ENCODE measurements around the gene CCIN. TPM values are rescaled to one million over a fixed set of nuclear protein-coding genes. Genes with fewer than 3 reads are reported as not detected.

The CCIN gene
- total RNA-seq, 2 donors from 2014 or later, result 0.18 to 0.35 TPM

DNA sequence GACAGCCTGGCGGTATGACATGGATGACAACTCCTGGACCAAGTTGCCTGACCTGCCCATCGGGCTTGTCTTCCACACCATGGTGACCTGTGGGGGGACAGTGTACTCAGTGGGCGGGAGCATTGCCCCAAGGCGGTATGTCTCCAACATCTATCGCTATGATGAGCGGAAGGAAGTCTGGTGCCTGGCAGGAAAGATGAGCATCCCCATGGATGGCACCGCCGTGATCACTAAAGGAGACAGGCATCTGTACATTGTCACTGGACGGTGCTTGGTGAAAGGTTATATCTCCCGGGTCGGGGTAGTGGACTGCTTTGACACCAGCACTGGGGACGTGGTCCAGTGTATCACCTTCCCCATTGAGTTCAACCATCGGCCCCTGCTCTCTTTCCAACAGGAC, 1.3 kb downstream of the CCIN start:
- no peaks in the 10 kb centered on the region for H3K27me3 ChIP-seq (ENCODE audit: control insufficient read depth, insufficient read depth, low read length, poor library complexity, severe bottlenecking)
- H3K4me3 Mint-ChIP-seq, result no peak overlapping the region
- WGBS, 2 experiments (ENCODE audit: insufficient coverage in 1 of 2, insufficient read length in 1 of 2), result 94 to 99% methylated on average over 10 to 13 of the region's 13 CpGs
- no peak overlapping the region for H3K27ac ChIP-seq (ENCODE audit: low read depth, low read length)
- DNase-seq, result no peak
- no peaks in the 10 kb centered on the region for H3K36me3 Mint-ChIP-seq (ENCODE audit: low read depth)
- H3K9me3 ChIP-seq (ENCODE audit: control insufficient read depth, low read length), result no peaks in the 10 kb centered on the region
- peaks cover 6% of the 10 kb centered on the region for H3K4me1 Mint-ChIP-seq
- H3K36me3 ChIP-seq (ENCODE audit: control insufficient read depth, insufficient read depth, low read length), result no peaks in the 10 kb centered on the region
- TF ChIP-seq, protein P1, sequence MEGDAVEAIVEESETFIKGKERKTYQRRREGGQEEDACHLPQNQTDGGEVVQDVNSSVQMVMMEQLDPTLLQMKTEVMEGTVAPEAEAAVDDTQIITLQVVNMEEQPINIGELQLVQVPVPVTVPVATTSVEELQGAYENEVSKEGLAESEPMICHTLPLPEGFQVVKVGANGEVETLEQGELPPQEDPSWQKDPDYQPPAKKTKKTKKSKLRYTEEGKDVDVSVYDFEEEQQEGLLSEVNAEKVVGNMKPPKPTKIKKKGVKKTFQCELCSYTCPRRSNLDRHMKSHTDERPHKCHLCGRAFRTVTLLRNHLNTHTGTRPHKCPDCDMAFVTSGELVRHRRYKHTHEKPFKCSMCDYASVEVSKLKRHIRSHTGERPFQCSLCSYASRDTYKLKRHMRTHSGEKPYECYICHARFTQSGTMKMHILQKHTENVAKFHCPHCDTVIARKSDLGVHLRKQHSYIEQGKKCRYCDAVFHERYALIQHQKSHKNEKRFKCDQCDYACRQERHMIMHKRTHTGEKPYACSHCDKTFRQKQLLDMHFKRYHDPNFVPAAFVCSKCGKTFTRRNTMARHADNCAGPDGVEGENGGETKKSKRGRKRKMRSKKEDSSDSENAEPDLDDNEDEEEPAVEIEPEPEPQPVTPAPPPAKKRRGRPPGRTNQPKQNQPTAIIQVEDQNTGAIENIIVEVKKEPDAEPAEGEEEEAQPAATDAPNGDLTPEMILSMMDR (conservative IDR thresholded peaks at IDR 0.05), result no peak
- no peaks in the 10 kb centered on the region for H3K9me3 Mint-ChIP-seq
- H3K27ac Mint-ChIP-seq, result no peak overlapping the region
- peaks cover 16% of the 10 kb centered on the region for H3K27me3 Mint-ChIP-seq (ENCODE audit: insufficient read depth)
- no peaks in the 10 kb centered on the region for H3K4me1 ChIP-seq (ENCODE audit: control insufficient read depth, insufficient read depth, low read length)
- no peak overlapping the region for H3K4me3 ChIP-seq (ENCODE audit: low read length)
- no peak overlapping the region for H3K9ac ChIP-seq (ENCODE audit: extremely low read depth, low read length, poor library complexity, severe bottlenecking)

DNA sequence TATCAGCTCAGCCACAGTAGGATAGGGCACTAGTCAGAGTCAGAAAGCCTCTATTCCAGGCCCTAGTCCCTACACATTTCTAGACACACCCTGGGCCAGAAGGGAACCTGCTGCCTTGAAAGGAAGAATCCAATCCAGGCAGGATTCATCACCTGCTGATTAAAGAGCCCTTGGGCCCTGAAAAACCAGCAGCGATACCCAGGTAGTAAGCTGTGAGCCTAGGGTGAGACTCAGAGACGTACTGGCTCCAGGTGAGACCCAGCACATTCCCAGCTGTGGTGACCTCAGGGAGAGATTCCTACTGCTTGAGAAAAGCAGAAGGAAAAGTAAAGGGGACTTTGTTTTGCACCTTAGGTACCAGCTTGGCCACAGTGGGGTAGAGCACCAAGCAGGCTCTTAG, 4.7 kb downstream of the CCIN start:
- H3K36me3 Mint-ChIP-seq (ENCODE audit: low read depth), result no peaks in the 10 kb centered on the region
- H3K27ac Mint-ChIP-seq, result no peak overlapping the region
- peaks cover 10% of the 10 kb centered on the region for H3K9me3 ChIP-seq (ENCODE audit: control insufficient read depth, low read length)
- H3K27ac ChIP-seq (ENCODE audit: low read depth, low read length), result no peak overlapping the region
- H3K27me3 ChIP-seq (ENCODE audit: control insufficient read depth, insufficient read depth, low read length, poor library complexity, severe bottlenecking), result no peaks in the 10 kb centered on the region
- no peak overlapping the region for H3K4me3 Mint-ChIP-seq
- H3K4me1 Mint-ChIP-seq, result peaks cover 4% of the 10 kb centered on the region
- 93 to 97% methylated on average over 2 of the region's 2 CpGs for WGBS, 2 experiments (ENCODE audit: insufficient coverage in 1 of 2, insufficient read length in 1 of 2)
- no peak overlapping the region for H3K9ac ChIP-seq (ENCODE audit: extremely low read depth, low read length, poor library complexity, severe bottlenecking)
- H3K9me3 Mint-ChIP-seq, result peaks cover 14% of the 10 kb centered on the region
- no peak for DNase-seq
- H3K27me3 Mint-ChIP-seq (ENCODE audit: insufficient read depth), result peaks cover 11% of the 10 kb centered on the region
- H3K4me3 ChIP-seq (ENCODE audit: low read length), result no peak overlapping the region
- no peaks in the 10 kb centered on the region for H3K36me3 ChIP-seq (ENCODE audit: control insufficient read depth, insufficient read depth, low read length)
- no peaks in the 10 kb centered on the region for H3K4me1 ChIP-seq (ENCODE audit: control insufficient read depth, insufficient read depth, low read length)
- TF ChIP-seq, protein P1 (conservative IDR thresholded peaks at IDR 0.05), result no peak

DNA sequence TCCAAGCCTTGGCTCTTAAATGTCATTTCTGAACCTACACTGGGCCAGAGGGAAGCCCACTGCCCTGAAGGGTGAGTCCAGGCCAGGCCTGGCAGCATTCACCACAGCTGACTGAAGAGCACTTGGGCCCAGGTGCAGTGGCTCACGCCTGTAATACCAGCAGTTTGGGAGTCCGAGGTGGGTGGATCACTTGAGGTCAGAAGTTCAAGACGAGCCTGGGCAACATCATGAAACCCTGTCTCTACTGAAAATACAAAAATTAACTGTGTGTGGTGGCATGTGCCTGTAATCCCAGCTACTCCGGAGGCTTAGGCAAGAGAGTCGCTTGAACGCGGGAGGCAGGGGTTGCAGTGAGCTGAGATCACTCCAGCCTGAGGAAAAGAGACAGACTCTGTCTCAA, 5.1 kb downstream of the CCIN start:
- Mint-ChIP-seq H3K4me1 (peaks cover 4% of the 10 kb centered on the region), H3K27me3 (ENCODE audit: insufficient read depth) (peaks cover 10% of the 10 kb centered on the region), H3K27ac (no peak overlapping the region), H3K36me3 (ENCODE audit: low read depth) (peaks cover 2% of the 10 kb centered on the region), H3K4me3 (no peak overlapping the region), H3K9me3 (peaks cover 18% of the 10 kb centered on the region)
- DNase-seq, result no peak
- TF ChIP-seq, protein P1 (conservative IDR thresholded peaks at IDR 0.05), result no peak
- 96 to 100% methylated on average over 2 to 7 of the region's 7 CpGs for WGBS, 2 experiments (ENCODE audit: insufficient coverage in 1 of 2, insufficient read length in 1 of 2)
- Histone ChIP-seq H3K9ac (ENCODE audit: extremely low read depth, low read length, poor library complexity, severe bottlenecking) (no peak overlapping the region), H3K27ac (ENCODE audit: low read depth, low read length) (no peak overlapping the region), H3K4me1 (ENCODE audit: control insufficient read depth, insufficient read depth, low read length) (no peaks in the 10 kb centered on the region), H3K27me3 (ENCODE audit: control insufficient read depth, insufficient read depth, low read length, poor library complexity, severe bottlenecking) (no peaks in the 10 kb centered on the region), H3K9me3 (ENCODE audit: control insufficient read depth, low read length) (peaks cover 10% of the 10 kb centered on the region), H3K4me3 (ENCODE audit: low read length) (no peak overlapping the region), H3K36me3 (ENCODE audit: control insufficient read depth, insufficient read depth, low read length) (no peaks in the 10 kb centered on the region)

Measured in endodermal cell (in vitro differentiated cells).